Endothelial cell of umbilical vein (primary cell): ENCODE data around the gene ESF1.
"Not testable (repeated sequence)": the region's sequence is repeated elsewhere in the genome, so short reads cannot be mapped to it uniquely, and the experiment has no call there.

Experiments used
- EZH2 ChIP-seq: IDR thresholded peaks from 2 replicates; pipeline ENCODE4 v1.6.1; 2012; ENCODE audit warnings: borderline replicate concordance, low read depth, mild to moderate bottlenecking, moderate library complexity, low read length, inconsistent platforms; ENCODE audit not compliant: severe bottlenecking
- FOS ChIP-seq: IDR thresholded peaks from 2 replicates; pipeline ENCODE4 v1.6.1; 2011; ENCODE audit warnings: mild to moderate bottlenecking, low read length, moderate library complexity, borderline replicate concordance; ENCODE audit not compliant: insufficient read depth
- GATA2 ChIP-seq: IDR thresholded peaks from 2 replicates; pipeline ENCODE4 v1.7.0; 2011; ENCODE audit warnings: low read depth, mild to moderate bottlenecking, moderate library complexity, mixed read lengths, low read length; ENCODE audit not compliant: insufficient read length, insufficient read depth
- JUN ChIP-seq: IDR thresholded peaks from 2 replicates; pipeline ENCODE4 v1.6.1; 2011; ENCODE audit warnings: borderline replicate concordance, low read depth; ENCODE audit not compliant: insufficient read length, insufficient read depth
- MAX ChIP-seq: IDR thresholded peaks from 2 replicates; pipeline ENCODE4 v1.6.1; 2011; ENCODE audit not compliant: insufficient read depth, insufficient read length
- MYC ChIP-seq: IDR thresholded peaks from one replicate; pipeline ENCODE4 v1.6.1; 2011; ENCODE audit warnings: mild to moderate bottlenecking, low read depth, low read length
- POLR2A ChIP-seq: IDR thresholded peaks from 2 replicates; pipeline ENCODE4 v1.6.1; 2012; ENCODE audit warnings: low read depth, mild to moderate bottlenecking, control low read depth, low read length
- POLR2AphosphoS5 ChIP-seq: IDR thresholded peaks from 2 replicates; pipeline ENCODE4 v1.6.1; 2012; ENCODE audit warnings: low read depth, mild to moderate bottlenecking, control low read depth, low read length, moderate library complexity; ENCODE audit not compliant: insufficient read depth
- TF ChIP-seq, protein P1 (sequence below), 2 donors: IDR thresholded peaks; 1 replicate in 1 of 2; 2 replicates in 1 of 2; pipeline ENCODE4 v1.5.1; 2011; ENCODE audit warnings: low read length in 2 of 2, mild to moderate bottlenecking in 2 of 2, moderate library complexity in 2 of 2, control low read depth in 1 of 2, inconsistent platforms in 1 of 2, low read depth in 1 of 2; ENCODE audit not compliant: insufficient read depth in 1 of 2; ENCODE audit errors: extremely low read depth in 1 of 2

DNA sequence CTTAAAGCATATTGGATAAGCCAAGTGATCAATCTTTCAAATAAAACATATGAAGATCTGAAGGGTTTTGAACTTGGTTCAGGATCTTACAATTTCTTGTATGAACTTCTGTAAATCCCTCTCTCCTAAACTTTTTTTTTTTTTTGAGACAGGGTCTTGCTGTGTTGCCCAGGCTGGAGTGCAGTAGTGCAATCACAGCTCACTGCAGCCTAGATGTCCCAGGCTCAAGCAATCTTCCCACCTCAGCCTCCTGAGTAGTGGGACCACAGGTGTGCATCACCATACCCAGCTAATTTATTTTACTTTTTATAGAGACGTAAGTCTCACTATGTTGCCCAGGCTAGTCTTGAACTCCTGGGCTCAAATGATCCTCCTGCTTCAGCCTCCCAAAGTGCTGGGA, 46.5 kb downstream of the ESF1 start:
- TF ChIP-seq POLR2A, MAX, POLR2AphosphoS5, EZH2, GATA2, JUN, MYC, FOS: not testable (repeated sequence)
- TF ChIP-seq, protein P1, sequence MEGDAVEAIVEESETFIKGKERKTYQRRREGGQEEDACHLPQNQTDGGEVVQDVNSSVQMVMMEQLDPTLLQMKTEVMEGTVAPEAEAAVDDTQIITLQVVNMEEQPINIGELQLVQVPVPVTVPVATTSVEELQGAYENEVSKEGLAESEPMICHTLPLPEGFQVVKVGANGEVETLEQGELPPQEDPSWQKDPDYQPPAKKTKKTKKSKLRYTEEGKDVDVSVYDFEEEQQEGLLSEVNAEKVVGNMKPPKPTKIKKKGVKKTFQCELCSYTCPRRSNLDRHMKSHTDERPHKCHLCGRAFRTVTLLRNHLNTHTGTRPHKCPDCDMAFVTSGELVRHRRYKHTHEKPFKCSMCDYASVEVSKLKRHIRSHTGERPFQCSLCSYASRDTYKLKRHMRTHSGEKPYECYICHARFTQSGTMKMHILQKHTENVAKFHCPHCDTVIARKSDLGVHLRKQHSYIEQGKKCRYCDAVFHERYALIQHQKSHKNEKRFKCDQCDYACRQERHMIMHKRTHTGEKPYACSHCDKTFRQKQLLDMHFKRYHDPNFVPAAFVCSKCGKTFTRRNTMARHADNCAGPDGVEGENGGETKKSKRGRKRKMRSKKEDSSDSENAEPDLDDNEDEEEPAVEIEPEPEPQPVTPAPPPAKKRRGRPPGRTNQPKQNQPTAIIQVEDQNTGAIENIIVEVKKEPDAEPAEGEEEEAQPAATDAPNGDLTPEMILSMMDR (IDR thresholded peaks at IDR 0.05; ENCODE audit: extremely low read depth in 1 of 2, insufficient read depth in 1 of 2, low read depth in 1 of 2, low read length in 2 of 2), result not testable (repeated sequence)
